ENCODE results near the gene HSP90AA1. TPM values are rescaled to one million over a fixed set of nuclear protein-coding genes. Genes with fewer than 3 reads are reported as not detected.

The HSP90AA1 gene
- total RNA-seq, result 190 and 196 TPM in 2 replicates

DNA sequence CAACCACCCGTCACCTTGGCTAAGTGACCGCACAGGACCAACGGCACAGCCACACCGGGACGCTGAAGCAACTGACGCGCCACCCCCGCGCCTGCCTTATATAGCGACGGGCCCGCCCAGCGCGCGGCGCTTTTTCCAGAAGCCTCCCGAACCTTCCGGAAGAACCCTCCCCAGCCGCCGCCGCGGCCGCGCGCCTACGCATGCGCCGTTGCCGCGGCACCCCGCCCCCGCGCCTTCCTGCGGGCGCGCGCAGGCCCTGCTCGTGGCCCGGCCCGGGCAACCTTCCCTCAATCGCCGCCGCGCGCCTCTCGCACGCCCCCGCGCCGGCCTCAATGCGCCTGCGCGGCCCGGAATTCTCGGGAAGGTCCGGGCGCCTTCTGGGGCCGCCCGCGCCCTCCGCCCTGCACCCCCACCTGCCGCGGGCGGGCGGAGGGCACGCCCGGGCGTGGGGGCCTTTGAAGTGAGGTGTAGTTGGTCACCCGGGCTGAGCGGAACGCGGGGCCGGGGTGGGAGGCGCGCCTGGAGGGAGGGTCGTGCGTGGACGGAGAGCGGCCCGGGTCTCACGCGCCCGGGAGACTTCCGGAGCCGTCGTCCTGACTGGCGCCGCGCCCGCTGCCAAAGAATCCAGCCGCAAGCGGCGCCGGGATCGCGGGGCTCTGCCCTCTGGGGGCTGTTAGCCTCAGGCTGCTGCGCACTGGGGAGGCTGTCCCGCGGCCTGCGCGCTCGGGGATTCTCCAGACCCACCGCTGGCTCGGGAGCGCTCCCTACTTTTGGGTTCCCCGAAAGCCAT is at the start of gene HSP90AA1:
Gene HSP90AA1, minus strand, starts transcription at position 73 of the 790 bp plus-strand sequence. CDS start 666 bp downstream, outside the sequence.

Other genes with a start within 250 kb of the HSP90AA1 start
- 213 and 298 TPM in 2 replicates for gene DYNC1H1, start 122.5 kb downstream of the HSP90AA1 start, total RNA-seq
- 9.0 and 9.9 TPM in 2 replicates for gene WDR20, start 52.9 kb upstream of the HSP90AA1 start, total RNA-seq
- 15.4 and 24.7 TPM in 2 replicates for gene MOK, start 218.1 kb upstream of the HSP90AA1 start, total RNA-seq
- gene ZNF839, start 232.7 kb upstream of the HSP90AA1 start, total RNA-seq, result 4.9 and 5.0 TPM in 2 replicates